Lower lobe of right lung (tissue), 2 donors: Measurements from ENCODE around the gene HADH. TPM values are rescaled to one million over a fixed set of nuclear protein-coding genes. Genes with fewer than 3 reads are reported as not detected.

Experiments
- ATAC-seq, 2 donors: fragments of 200-7000 bp; cut with Tn5 transposase; one replicate each; pipeline ENCODE4 v1.9.1; 2020 to 2022; ENCODE audit warnings: mild to moderate bottlenecking in 2 of 2, moderate library complexity in 2 of 2
- DNase-seq: peaks from one replicate; pipeline ENCODE4 v3.0.0-alpha.2; 2020
- H3K27ac ChIP-seq: fragments of 200-600 bp; one replicate; pipeline ENCODE4 v1.8.0; 2022
- H3K27me3 ChIP-seq: fragments of 200-600 bp; one replicate; pipeline ENCODE4 v1.8.0; 2022; ENCODE audit warnings: low read depth
- H3K36me3 ChIP-seq: fragments of 200-600 bp; one replicate; pipeline ENCODE4 v1.8.0; 2022; ENCODE audit warnings: mild to moderate bottlenecking
- H3K4me1 ChIP-seq: fragments of 200-600 bp; one replicate; pipeline ENCODE4 v1.8.0; 2022
- H3K4me3 ChIP-seq: fragments of 200-600 bp; one replicate; pipeline ENCODE4 v1.8.0; 2022; ENCODE audit warnings: mild to moderate bottlenecking
- H3K9me3 ChIP-seq: fragments of 200-600 bp; one replicate; pipeline ENCODE4 v1.8.0; 2022
- intact Hi-C: fragments of 100-400 bp; cut with DNase I; formaldehyde crosslinking; loops from one replicate; pipeline ENCODE4 v1.11.0; 2022
- total RNA-seq: library from RNA; stranded (reverse); fragmentation: NEBNext Ultra II Directional; extraction: Animal tissue kit (Norgen Biotek cat#: 25700); gene quantifications from one replicate; pipeline ENCODE4 v1.2.1, GENCODE V29; 2021
- TF ChIP-seq, protein P1 (sequence below): fragments of 200-600 bp; IDR thresholded peaks from one replicate; pipeline ENCODE4 v1.8.0; 2022; ENCODE audit warnings: antibody characterized with exemption, mild to moderate bottlenecking
- donor health status: DM: no; HTN: yes; CAD: no; lungs with severe emphysema.

Gene HADH
- total RNA-seq, 1 donor from 2014 or later, result 48.2 TPM

DNA sequence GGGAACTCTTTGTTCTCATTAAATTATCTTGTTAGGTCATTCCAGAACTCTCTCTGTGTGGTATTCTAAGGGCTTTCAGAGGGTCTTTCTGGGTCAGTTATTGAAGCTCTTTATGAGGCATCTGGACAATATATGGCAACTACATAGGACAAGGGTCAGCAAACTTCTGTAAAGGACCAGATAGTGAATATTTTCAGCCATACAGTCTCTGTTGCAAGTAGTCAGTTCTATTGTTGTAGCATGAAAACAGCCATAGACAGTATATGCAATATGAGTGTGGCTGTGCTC lies 35.1 kb downstream of the HADH start:
- intact Hi-C loops, result no loop called here

DNA sequence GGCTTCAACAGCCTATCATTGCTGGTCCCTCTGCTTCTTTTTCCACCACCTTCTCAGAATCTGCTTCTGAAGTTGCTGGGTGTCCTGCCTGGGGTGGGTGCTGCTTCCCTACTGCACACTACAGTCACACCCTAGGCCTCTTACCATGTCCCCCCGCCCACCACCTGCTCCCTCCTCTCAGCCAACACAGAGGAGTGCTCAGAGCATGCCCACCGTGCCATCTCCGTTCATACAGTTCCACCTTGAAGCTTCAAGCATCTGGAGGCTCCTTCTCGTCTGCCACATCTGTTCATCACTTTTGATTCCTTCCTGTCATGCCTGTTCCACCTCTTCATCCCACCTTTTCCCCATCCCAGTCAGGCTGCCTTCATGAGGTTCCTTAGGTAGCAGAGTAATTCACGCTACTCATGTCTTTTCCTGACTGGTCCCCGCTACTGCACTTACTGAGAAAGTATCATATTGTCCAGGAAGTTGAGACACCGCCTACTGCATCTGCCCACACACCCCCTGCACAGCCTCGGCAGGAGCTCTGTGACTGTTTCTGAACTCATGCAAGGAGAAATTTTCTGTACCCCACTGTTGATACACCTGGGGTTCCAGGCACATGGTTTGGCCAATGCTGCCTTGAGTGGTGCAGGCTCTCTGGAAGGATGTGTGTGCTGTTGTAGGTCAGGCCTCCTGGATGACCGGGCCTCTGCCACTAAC lies 39.5 kb downstream of the HADH start:
- Histone ChIP-seq H3K4me3 (no peak overlapping the region), H3K27me3 (no peaks in the 10 kb centered on the region), H3K4me1 (no peaks in the 10 kb centered on the region), H3K36me3 (peaks cover 71% of the 10 kb centered on the region), H3K27ac (no peak overlapping the region), H3K9me3 (no peaks in the 10 kb centered on the region)
- ATAC-seq (no peak), DNase-seq (no peak)
- intact Hi-C loops, result no loop called here
- TF ChIP-seq, protein P1, sequence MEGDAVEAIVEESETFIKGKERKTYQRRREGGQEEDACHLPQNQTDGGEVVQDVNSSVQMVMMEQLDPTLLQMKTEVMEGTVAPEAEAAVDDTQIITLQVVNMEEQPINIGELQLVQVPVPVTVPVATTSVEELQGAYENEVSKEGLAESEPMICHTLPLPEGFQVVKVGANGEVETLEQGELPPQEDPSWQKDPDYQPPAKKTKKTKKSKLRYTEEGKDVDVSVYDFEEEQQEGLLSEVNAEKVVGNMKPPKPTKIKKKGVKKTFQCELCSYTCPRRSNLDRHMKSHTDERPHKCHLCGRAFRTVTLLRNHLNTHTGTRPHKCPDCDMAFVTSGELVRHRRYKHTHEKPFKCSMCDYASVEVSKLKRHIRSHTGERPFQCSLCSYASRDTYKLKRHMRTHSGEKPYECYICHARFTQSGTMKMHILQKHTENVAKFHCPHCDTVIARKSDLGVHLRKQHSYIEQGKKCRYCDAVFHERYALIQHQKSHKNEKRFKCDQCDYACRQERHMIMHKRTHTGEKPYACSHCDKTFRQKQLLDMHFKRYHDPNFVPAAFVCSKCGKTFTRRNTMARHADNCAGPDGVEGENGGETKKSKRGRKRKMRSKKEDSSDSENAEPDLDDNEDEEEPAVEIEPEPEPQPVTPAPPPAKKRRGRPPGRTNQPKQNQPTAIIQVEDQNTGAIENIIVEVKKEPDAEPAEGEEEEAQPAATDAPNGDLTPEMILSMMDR, result no peak

More for the DNA sequence above, 35.1 kb downstream of the HADH start:
- DNase-seq (no peak), ATAC-seq (no peak)
- Histone ChIP-seq H3K27ac (no peak overlapping the region), H3K4me3 (no peak overlapping the region), H3K36me3 (peaks cover 83% of the 10 kb centered on the region), H3K4me1 (no peaks in the 10 kb centered on the region), H3K9me3 (no peaks in the 10 kb centered on the region), H3K27me3 (no peaks in the 10 kb centered on the region)
- TF ChIP-seq, protein P1, result no peak

DNA sequence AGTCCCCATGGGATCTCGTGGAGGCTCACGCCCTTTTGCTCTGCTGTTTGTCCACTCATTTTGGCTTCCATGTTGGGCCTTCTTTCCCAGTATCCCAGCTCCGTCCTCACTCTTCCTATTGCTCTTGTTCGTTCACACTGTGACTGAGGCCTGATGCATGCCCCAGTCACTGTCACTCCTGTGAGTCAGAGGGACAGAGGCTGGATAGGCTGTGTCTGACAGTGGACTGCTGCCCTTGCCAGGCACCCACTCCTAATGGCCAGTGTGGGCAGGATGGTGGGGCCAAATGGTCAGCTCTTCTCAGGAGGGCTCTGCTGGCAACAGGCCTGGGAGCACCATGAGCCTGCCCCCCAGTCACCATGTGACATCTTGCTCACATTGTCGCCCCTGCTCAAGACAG lies 40.0 kb downstream of the HADH start:
- peak in 1 of 2 donors; percentile 24 for ATAC-seq
- H3K9me3 ChIP-seq, result no peaks in the 10 kb centered on the region
- no peaks in the 10 kb centered on the region for H3K27me3 ChIP-seq
- DNase-seq, result no peak
- peaks cover 71% of the 10 kb centered on the region for H3K36me3 ChIP-seq
- TF ChIP-seq, protein P1, result no peak
- H3K27ac ChIP-seq, result no peak overlapping the region
- intact Hi-C loops, result no loop called here
- no peaks in the 10 kb centered on the region for H3K4me1 ChIP-seq
- no peak overlapping the region for H3K4me3 ChIP-seq

DNA sequence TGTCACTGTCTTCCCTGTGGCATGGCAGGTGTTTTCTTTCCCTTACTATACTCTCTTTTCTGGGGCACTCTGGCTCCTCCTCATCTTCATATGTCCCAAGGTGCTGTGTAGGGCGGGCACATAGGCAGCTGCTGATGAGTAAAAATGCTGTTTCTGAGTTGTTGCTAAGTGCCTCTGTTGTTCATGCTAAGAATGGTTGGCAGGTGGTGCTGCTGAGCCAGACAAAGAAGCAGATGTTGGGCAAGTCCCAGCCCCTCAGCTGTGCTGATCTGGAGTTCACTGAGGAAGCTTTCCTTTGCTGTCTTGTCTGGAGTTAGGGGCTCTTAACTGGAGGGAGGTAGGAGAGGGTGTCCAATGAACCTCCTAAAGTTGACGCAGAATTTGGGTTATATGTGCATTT lies 40.6 kb downstream of the HADH start:
- intact Hi-C loops, result no loop called here
- no peaks in the 10 kb centered on the region for H3K4me1 ChIP-seq
- ATAC-seq (peak; percentile 39 to 55), DNase-seq (no peak)
- H3K27me3 ChIP-seq, result no peaks in the 10 kb centered on the region
- H3K27ac ChIP-seq, result no peak overlapping the region
- H3K36me3 ChIP-seq, result peaks cover 71% of the 10 kb centered on the region
- TF ChIP-seq, protein P1, result peak; percentile 35
- no peak overlapping the region for H3K4me3 ChIP-seq
- no peaks in the 10 kb centered on the region for H3K9me3 ChIP-seq

DNA sequence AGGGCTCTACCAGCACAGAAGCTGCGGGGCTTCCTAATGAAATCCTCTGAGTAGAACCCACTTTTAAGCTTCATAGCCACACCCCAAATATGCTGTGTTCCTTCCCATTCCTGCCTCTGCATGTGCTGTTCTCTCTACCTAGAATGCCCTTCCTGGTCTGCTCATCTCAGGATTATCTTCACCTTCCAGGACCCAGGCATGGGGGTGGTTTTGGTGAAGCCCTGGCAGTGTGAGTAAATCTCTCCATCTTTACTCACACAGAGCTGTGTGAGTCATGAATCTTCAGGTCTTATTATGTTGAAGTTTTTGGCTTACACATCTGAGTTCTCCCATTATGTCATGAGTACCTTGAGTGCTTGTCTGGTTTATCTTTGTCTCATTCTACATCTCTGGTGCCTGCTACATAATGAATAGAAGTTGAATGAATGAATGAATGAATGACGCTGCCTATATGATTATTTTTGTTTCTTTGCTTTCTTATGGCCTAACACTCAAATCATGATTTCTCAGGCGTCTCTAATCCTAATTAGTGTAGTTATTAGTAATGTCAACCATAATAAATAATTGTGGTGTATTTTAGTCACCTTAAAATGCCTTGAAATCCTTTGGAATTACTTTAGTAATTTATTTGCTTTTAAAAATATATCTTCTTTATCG lies 41.9 kb downstream of the HADH start:
- Histone ChIP-seq H3K9me3 (no peaks in the 10 kb centered on the region), H3K4me3 (no peak overlapping the region), H3K27ac (no peak overlapping the region), H3K4me1 (no peaks in the 10 kb centered on the region), H3K36me3 (peaks cover 66% of the 10 kb centered on the region), H3K27me3 (no peaks in the 10 kb centered on the region)
- DNase-seq (no peak), ATAC-seq (no peak)
- intact Hi-C loops, result no loop called here
- TF ChIP-seq, protein P1, result no peak
